Activated naive CD8-positive, alpha-beta T cell treated with anti-CD3 and anti-CD28 coated beads, Interleukin-2, amount 10 ng/mL, durations not matched to agents 7 days and 5 days (primary cell): Measurements from ENCODE around the gene ZP3. TPM values are rescaled to one million over a fixed set of nuclear protein-coding genes. Genes with fewer than 3 reads are reported as not detected.
"Not testable (repeated sequence)": the region's sequence is repeated elsewhere in the genome, so short reads cannot be mapped to it uniquely, and the experiment has no call there.

Source experiments
- ATAC-seq: fragments of 150-1000 bp; cut with Tn5 transposase; one replicate; pipeline ENCODE4 v1.10.0; 2021; ENCODE audit warnings: low read depth, moderate library complexity
- POLR2A ChIA-PET: fragments of 350-600 bp; sonication (Branson Sonifier 250); formaldehyde crosslinking; loops from one replicate; lab custom pipeline; 2021; ENCODE audit warnings: antibody characterized with exemption; lab: Charles Lee
- DNase-seq: peaks from one replicate; pipeline ENCODE4 v3.0.0; 2021
- H3K27ac Mint-ChIP-seq: one replicate; pipeline ENCODE4 v1.8.0; 2022; ENCODE audit warnings: mild to moderate bottlenecking, mixed read lengths
- H3K27me3 Mint-ChIP-seq: one replicate; pipeline ENCODE4 v1.8.0; 2022; ENCODE audit warnings: mild to moderate bottlenecking, moderate library complexity, mixed read lengths
- H3K36me3 Mint-ChIP-seq: one replicate; pipeline ENCODE4 v1.8.0; 2021; ENCODE audit warnings: mild to moderate bottlenecking, mixed read lengths
- H3K4me1 Mint-ChIP-seq: one replicate; pipeline ENCODE4 v1.8.0; 2021; ENCODE audit warnings: mixed read lengths
- H3K4me3 Mint-ChIP-seq: one replicate; pipeline ENCODE4 v1.8.0; 2022; ENCODE audit warnings: mild to moderate bottlenecking, moderate library complexity, mixed read lengths
- H3K9me3 Mint-ChIP-seq: one replicate; pipeline ENCODE4 v1.8.0; 2021; ENCODE audit warnings: mixed read lengths
- total RNA-seq, 2 experiments: library from RNA; stranded (reverse); gene quantifications; one replicate each; pipeline ENCODE4 v1.2.3, GENCODE V29; 2021

ZP3 gene
- total RNA-seq, 2 experiments from 2014 or later: 0.80 to 1.3 TPM

DNA sequence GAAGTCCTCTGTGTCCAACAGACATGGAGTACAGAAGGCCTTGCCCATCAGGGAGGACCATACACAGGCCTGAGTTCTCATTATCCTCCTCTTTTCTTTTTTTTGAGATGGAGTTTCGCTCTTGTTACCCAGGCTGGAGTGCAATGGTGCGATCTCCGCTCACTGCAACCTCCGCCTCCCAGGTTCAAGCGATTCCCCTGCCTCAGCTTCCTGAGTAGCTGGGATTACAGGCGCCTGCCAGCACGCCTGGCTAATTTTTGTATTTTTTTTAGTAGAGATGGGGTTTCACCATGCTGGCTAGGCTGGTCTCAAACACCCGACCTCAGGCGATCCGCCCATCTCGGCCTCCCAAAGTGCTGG lies 29.2 kb upstream of the ZP3 start:
- H3K4me3 Mint-ChIP-seq, H3K9me3 Mint-ChIP-seq, POLR2A ChIA-PET, ATAC-seq, H3K27me3 Mint-ChIP-seq, H3K27ac Mint-ChIP-seq, H3K36me3 Mint-ChIP-seq, DNase-seq: not testable (repeated sequence)
- peaks cover 12% of the 10 kb centered on the region for H3K4me1 Mint-ChIP-seq

DNA sequence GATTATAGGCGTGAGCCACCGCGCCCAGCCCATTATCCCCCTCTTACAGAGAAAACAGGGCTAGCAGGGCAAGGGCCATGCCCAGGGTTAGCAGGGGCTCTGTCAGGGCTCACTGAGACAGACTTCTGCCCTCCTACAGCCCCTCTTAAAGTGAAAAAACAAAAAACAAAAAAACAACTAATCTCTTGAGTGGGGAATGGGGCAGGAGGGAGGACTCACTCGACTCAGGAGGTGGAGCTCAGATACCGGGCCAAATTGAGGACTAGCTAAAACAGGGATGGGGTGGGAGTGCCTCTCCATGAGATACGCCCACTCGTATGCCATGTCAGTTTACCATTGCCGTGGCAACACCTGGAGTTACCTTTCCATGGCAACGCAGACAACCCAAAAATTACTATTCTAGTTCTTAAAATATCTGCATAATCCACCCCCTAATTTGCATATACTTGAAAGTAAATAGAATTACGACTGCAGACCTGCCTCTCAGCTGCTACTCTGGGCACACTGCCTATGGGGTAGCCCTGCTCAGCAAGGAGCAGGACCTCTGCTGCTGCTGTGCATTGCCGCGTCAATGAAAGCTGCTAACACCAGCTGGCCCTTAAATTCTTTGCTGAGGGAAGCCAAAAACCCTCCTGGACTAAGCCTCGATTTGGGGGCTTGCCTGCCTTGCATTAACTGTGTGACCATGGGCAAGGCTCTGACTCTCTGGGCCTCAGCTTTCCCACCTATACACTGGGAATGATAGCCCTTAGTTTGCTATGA lies 28.6 kb upstream of the ZP3 start:
- Mint-ChIP-seq H3K27ac (no peak overlapping the region), H3K27me3 (no peaks in the 10 kb centered on the region), H3K4me1 (peaks cover 12% of the 10 kb centered on the region), H3K4me3 (no peak overlapping the region), H3K9me3 (no peaks in the 10 kb centered on the region), H3K36me3 (no peaks in the 10 kb centered on the region)
- POLR2A ChIA-PET: interaction anchor here (0.6 to 1.2 kb wide), 2 partner anchors 14 to 36 kb away, joined by 4 to 5 read pairs; no protein-coding TSS in a partner anchor
- no peak for ATAC-seq
- no peak for DNase-seq

DNA sequence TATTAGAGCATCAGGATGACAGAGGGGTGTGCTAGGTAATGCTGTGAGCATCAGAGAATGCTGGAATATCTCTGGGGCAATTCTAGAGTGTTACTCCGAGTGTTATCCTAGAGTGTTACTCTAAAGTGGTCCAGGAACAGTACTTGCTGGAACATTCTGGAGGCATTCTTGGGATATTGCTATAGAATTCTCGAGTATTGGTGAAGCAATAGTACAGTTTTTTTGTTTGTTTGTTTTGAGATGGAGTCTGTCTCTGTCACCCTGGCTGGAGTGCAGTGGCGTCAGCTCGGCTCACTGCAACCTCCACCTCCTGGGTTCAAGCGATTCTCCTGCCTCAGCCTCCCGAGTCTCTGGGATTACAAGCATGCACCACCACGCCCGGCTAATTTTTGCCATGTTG lies 27.9 kb upstream of the ZP3 start:
- Mint-ChIP-seq H3K9me3 (no peaks in the 10 kb centered on the region), H3K4me3 (peak overlapping the region; percentile 64), H3K27ac (no peak overlapping the region), H3K27me3 (no peaks in the 10 kb centered on the region), H3K4me1 (peaks cover 12% of the 10 kb centered on the region), H3K36me3 (no peaks in the 10 kb centered on the region)
- ATAC-seq (no peak), DNase-seq (no peak)
- POLR2A ChIA-PET: interaction anchor here (0.6 to 1.2 kb wide), 4 partner anchors 10 to 79 kb away, joined by 3 to 5 read pairs (median 4); no protein-coding TSS in a partner anchor

DNA sequence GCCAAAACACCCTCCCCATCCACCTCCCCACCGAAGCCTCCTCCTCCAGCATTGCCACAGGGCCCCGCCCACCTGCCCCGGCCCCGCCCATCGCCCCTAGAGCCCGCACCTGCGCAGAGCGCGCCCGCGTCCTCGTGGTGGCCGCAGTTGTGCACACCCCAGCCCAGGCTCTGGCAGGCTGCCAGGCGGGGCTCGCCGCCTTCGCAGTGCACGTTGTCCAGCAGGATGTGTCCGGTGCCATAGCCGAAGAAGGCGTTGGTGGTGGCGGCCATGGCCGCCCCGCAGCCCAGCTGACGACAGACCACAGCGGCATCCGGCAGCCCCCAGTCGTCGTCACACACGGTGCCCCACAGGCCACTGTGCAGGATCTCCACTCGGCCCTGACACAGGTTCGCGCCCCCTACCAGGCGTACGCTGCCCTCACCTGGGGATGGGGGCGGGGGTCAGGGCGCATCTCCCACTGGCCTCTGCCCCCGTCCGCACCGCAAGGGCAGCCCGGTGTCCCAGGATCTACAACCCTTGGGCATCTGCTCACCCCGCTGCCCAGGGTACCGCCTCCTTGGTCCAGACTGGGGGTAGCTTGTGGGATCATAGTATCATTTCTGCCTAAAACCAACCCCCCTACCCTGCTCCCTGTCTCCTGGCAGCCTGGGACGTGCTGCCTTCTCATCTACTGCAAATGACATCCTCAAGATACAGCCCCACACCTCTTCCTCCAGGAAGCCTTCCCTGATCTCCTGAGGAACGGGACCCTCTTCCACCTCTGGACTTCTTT lies 27.2 kb upstream of the ZP3 start:
- Mint-ChIP-seq H3K9me3 (no peaks in the 10 kb centered on the region), H3K4me3 (peak overlapping the region; percentile 64), H3K4me1 (peaks cover 11% of the 10 kb centered on the region), H3K27me3 (no peaks in the 10 kb centered on the region), H3K27ac (peak overlapping the region; percentile 81), H3K36me3 (no peaks in the 10 kb centered on the region)
- POLR2A ChIA-PET: interaction anchor here (1.0 to 1.2 kb wide), 3 partner anchors 10 to 79 kb away, joined by 3 to 4 read pairs (median 3); no protein-coding TSS in a partner anchor
- DNase-seq: peak; percentile 86
- ATAC-seq: peak; percentile 48

DNA sequence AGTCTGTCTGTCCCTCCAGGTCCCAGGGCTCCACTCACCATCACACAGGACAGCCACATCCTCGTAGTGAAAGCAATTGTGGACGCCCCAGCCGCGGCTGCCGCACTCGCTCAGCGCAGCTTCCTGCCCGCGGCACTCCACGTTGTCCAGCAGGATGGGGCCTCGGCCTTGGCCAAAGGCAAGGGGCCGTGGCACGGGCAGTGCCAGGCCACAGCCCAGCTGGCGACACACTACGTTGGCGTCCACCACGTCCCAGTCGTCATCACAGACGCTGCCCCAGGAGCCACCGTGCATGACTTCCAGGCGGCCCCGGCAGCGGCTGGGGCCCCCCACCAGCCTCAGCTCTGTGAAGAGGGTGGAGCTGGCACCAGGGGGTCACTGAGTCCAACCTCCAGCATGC lies 24.5 kb upstream of the ZP3 start:
- no peaks in the 10 kb centered on the region for H3K9me3 Mint-ChIP-seq
- H3K27me3 Mint-ChIP-seq: no peaks in the 10 kb centered on the region
- DNase-seq: no peak
- no peak overlapping the region for H3K27ac Mint-ChIP-seq
- H3K36me3 Mint-ChIP-seq: no peaks in the 10 kb centered on the region
- no peak for ATAC-seq
- POLR2A ChIA-PET: interaction anchor here (0.6 kb wide), 1 partner anchor 85 kb away, joined by 6 read pairs; no protein-coding TSS in a partner anchor
- no peak overlapping the region for H3K4me3 Mint-ChIP-seq
- peaks cover 13% of the 10 kb centered on the region for H3K4me1 Mint-ChIP-seq

DNA sequence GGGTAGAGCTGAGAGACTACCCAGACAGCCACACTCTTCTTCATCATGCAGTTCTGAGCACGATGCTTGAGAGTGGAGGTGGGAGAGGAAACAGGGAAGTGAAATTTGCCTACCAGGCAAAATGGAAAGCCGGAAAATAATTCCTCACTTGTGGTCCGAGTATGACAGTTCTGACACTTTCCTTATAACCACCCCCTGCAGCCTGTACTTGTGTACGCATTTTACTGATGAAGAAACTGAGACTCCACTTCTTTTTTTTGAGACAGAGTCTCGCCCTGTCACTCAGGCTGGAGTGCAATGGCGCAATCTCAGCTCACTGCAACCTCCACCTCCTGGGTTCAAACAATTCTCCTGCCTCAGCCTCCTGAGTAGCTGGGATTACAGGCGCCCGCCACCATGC lies 21.7 kb upstream of the ZP3 start:
- H3K9me3 Mint-ChIP-seq, DNase-seq, H3K27me3 Mint-ChIP-seq, H3K36me3 Mint-ChIP-seq, H3K27ac Mint-ChIP-seq, H3K4me3 Mint-ChIP-seq, POLR2A ChIA-PET, ATAC-seq, H3K4me1 Mint-ChIP-seq: not testable (repeated sequence)

DNA sequence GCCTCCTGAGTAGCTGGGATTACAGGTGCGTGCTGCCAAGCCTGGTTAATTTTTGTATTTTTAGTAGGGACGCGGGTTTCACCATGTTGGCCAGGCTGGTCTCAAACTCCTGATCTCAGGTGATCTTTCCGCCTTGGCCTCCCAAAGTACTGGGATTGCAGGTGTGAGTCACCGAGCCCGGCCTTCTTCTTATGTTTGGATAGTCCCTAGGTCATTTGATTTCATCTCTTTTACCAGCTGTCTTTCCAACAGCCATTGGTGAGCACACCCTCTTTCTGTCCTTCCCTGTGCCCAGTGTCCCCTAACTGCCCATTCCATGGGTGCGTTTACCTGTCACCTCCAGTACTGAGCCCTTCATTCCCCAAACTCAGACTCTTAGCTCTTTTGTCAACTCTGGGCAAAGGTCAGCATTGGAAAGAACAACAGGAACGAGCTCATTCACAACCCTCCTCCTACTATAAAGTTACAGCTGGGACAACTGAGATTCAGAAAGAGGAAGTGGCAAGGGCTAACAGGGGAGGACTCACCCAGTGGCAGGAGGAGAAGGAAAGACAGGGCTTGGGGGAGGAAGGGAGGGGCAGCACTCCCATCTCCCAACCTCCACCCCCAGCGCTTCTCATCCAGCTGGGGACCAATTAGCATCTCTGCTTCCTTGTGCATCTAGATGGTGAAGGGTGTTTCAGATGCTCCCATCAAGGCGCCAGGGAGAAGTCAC lies 20.8 kb upstream of the ZP3 start:
- POLR2A ChIA-PET: no interaction called here

DNA sequence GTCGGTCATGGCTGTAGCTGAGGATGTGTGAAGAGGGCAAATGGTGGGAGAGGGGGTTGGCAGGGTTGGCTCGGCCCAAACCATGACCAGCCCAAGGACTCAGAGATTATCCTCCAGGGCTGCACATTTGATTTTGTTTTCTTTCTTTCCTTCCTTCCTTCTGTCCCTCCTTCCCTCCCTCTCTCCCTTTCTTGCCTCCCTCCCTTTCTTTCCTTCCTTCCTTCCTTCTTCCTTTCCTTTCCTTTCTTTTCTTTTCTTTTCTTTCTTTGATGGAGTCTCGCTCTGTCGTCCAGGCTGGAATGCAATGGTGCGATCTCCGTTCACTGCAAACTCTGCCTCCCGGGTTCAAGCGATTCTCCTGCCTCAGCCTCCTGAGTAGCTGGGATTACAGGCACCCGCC lies 19.0 kb upstream of the ZP3 start:
- ATAC-seq (no peak), DNase-seq (no peak)
- H3K9me3 Mint-ChIP-seq: no peaks in the 10 kb centered on the region
- H3K4me3 Mint-ChIP-seq: no peak overlapping the region
- no peaks in the 10 kb centered on the region for H3K27me3 Mint-ChIP-seq
- no peak overlapping the region for H3K27ac Mint-ChIP-seq
- POLR2A ChIA-PET: no interaction called here
- H3K4me1 Mint-ChIP-seq: peaks cover 5% of the 10 kb centered on the region
- H3K36me3 Mint-ChIP-seq: no peaks in the 10 kb centered on the region

More for the DNA sequence above, 20.8 kb upstream of the ZP3 start:
- H3K4me1 Mint-ChIP-seq: peaks cover 5% of the 10 kb centered on the region
- no peak for DNase-seq
- H3K9me3 Mint-ChIP-seq: no peaks in the 10 kb centered on the region
- no peak overlapping the region for H3K27ac Mint-ChIP-seq
- no peaks in the 10 kb centered on the region for H3K36me3 Mint-ChIP-seq
- H3K4me3 Mint-ChIP-seq: no peak overlapping the region
- no peak for ATAC-seq
- no peaks in the 10 kb centered on the region for H3K27me3 Mint-ChIP-seq

DNA sequence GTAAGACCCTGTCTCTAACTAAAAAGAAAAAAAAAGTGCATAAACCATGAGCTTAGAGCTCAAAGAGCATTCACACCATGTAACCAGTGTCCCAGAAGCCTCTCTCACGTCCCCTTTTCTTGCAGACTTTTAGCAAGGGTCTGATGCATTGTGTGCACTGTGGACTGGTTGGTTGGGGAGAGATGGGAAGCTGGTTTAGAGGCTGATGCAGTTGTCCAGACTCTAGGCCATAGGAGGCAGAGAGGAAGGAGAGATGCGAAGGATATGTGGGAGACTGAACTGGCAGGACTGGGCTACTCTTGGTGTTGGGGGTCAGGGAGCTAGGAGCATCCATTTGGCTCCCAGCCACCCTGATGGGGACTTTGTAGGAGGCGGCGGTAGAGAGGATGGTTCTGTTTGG lies 17.0 kb upstream of the ZP3 start:
- no peak overlapping the region for H3K4me3 Mint-ChIP-seq
- no peak overlapping the region for H3K27ac Mint-ChIP-seq
- DNase-seq (no peak), ATAC-seq (no peak)
- no peaks in the 10 kb centered on the region for H3K36me3 Mint-ChIP-seq
- H3K4me1 Mint-ChIP-seq: peaks cover 5% of the 10 kb centered on the region
- POLR2A ChIA-PET: interaction anchor here (1.2 kb wide), 1 partner anchor 10 kb away, joined by 3 read pairs; no protein-coding TSS in a partner anchor
- H3K27me3 Mint-ChIP-seq: no peaks in the 10 kb centered on the region
- H3K9me3 Mint-ChIP-seq: no peaks in the 10 kb centered on the region

DNA sequence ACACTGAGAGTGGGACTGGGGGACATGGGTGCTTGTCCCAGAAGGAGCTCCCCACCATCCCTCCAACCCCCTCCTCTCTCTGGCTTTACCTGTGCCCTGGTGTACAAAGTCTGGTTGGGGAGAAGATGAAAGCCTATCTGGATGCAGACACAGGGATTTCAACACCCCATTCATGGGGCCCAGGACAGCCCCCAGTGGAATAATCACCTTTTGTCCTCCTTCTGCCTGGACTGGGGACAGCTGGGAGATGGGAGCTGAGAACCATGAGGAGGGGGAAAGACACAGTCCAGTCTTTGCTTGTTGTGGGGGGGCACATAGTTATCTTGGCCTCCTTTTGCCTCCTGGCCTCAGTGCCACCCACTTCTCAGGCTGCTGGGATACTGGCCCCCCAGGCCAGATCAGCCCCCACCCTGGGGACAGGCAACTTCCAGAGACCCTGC lies 16.6 kb upstream of the ZP3 start:
- ATAC-seq: no peak

DNA sequence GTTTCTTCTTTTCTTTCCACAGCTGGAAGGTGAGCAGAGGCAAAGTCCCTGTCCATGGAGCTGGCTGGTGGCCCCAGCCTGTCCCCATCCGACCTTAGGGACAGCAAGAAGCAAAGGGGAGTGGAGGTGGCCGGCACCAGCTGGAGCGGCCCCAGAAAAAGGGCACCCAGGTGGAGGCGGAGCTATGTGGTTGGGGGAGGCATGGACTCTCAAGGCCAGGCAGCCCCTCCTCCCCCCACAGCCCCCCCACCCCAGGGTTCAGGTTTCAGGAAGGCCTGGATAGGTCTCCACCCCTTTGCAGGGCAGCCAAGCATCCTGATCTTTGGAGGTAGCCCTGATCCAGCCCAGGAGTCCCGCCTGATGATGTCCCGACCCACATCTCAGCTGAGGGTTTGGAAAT lies 15.2 kb upstream of the ZP3 start, which contains the start of gene SSC4D:
TSS of gene SSC4D (minus strand) at position 161 of the 400 bp plus-strand sequence. CDS start 5,258 bp downstream, outside the sequence.
- ATAC-seq (no peak), DNase-seq (no peak)
- no peak within 1 kb of the TSS for H3K4me3 Mint-ChIP-seq
- no peaks in the 10 kb centered on the region for H3K9me3 Mint-ChIP-seq
- H3K27me3 Mint-ChIP-seq: peaks cover 1% of the 10 kb centered on the region
- H3K36me3 Mint-ChIP-seq: no peaks in the 10 kb centered on the region
- no peak within 1 kb of the TSS for H3K27ac Mint-ChIP-seq
- POLR2A ChIA-PET: no interaction called here
- no peaks in the 10 kb centered on the region for H3K4me1 Mint-ChIP-seq

More for the DNA sequence above, 16.6 kb upstream of the ZP3 start:
- no peak overlapping the region for H3K4me3 Mint-ChIP-seq
- no peaks in the 10 kb centered on the region for H3K36me3 Mint-ChIP-seq
- H3K9me3 Mint-ChIP-seq: no peaks in the 10 kb centered on the region
- H3K27me3 Mint-ChIP-seq: no peaks in the 10 kb centered on the region
- POLR2A ChIA-PET: no interaction called here
- peaks cover 5% of the 10 kb centered on the region for H3K4me1 Mint-ChIP-seq
- no peak for DNase-seq
- no peak overlapping the region for H3K27ac Mint-ChIP-seq

DNA sequence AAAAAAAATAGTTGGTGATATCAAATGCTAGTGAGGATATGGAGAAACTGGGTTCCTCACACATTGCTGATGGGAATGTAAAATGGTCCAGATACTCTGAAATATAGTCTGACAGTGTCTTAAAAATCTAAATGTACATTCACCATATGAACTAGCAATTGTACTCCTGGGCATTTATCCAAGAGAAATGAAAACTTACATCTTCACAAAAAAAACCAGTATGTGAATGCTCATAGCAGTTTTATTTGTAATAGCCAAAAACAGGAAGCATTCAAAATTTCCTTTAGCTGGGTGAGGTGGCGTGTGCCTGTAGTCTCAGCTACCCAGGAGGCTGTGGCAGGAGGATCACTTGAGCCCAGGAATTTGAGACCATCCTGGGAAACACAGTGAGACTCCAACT lies 13.1 kb upstream of the ZP3 start:
- Mint-ChIP-seq H3K9me3 (no peaks in the 10 kb centered on the region), H3K27me3 (peaks cover 1% of the 10 kb centered on the region), H3K27ac (no peak overlapping the region), H3K36me3 (no peaks in the 10 kb centered on the region), H3K4me3 (no peak overlapping the region), H3K4me1 (no peaks in the 10 kb centered on the region)
- POLR2A ChIA-PET: no interaction called here
- ATAC-seq: no peak
- no peak for DNase-seq

DNA sequence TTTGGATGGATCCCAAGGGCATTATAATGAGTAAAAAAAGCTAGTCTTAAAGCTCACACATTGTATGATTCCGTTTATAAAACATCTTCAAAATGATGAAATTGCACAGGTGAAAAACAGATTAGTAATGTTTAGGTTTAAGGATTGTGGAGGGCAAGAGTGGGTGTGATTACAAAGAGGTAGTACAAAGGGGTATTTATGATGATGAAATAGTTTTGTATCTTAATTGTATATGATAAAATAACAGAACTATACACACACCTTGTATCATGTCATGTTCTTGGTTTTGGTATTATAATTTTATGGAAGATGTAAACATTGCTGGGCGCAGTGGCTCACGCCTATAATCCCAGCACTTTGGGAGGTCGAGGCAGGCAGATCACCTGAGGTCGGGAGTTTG lies 12.5 kb upstream of the ZP3 start:
- DNase-seq (no peak), ATAC-seq (no peak)
- Mint-ChIP-seq H3K4me3 (no peak overlapping the region), H3K27ac (no peak overlapping the region), H3K27me3 (peaks cover 1% of the 10 kb centered on the region), H3K4me1 (no peaks in the 10 kb centered on the region), H3K36me3 (no peaks in the 10 kb centered on the region), H3K9me3 (no peaks in the 10 kb centered on the region)
- POLR2A ChIA-PET: no interaction called here
